ENCODE measurements around the gene MKRN2.
"Not testable (repeated sequence)": the region's sequence is repeated elsewhere in the genome, so short reads cannot be mapped to it uniquely, and the experiment has no call there.

Gene MKRN2

DNA sequence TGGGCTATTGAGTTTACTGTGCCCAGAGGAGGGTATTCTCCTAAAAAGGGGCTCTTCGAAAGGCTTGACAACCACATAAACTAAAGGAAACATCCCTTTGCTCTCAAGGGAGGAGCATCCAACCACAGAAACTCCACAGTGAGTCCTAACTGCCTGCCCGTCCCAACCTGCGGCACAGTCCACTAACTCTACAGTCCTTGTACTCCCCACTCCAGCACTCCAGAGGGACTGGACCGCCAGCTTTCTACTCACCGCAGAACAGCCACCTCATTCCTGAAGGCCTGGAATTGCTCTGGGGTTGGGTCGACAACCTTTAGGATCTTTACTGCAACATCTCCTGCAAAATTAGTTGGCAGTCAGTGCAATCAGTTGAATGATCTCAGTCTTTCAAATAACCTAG, 34.6 kb downstream of the MKRN2 start:
- no peak for DNase-seq

DNA sequence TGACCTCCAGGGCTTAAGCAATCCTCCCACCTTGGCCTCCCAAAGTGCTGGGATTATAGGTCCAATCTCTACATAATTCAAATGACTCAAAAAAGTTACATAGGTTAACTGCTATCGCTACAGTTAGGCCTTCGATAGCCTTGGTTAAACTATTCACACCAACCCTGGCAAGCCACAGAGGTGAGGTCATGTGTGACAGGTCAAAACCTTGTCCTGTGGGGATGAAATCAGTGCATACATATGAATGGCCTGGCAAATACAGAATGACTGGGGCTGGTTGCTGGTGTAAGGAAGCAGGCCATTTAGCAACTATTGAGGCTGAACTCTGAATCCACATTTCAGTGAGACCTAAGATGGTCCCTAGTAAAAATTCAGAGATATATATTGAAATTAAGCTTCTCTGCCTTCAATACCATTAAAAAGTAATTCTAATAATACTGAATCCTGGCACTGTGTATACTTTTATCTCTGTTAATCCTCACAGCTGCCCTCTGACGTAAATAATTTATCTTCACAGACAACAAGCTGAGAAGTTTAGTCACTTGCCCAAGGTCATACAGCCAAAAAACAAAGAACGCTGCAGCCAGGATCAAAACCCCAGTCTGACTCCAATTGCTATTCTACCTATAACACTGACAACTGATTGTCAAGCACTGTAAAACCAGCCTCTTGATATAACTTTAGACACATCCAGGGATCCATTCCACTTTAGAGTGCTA, 35.3 kb downstream of the MKRN2 start:
- DNase-seq = no peak

DNA sequence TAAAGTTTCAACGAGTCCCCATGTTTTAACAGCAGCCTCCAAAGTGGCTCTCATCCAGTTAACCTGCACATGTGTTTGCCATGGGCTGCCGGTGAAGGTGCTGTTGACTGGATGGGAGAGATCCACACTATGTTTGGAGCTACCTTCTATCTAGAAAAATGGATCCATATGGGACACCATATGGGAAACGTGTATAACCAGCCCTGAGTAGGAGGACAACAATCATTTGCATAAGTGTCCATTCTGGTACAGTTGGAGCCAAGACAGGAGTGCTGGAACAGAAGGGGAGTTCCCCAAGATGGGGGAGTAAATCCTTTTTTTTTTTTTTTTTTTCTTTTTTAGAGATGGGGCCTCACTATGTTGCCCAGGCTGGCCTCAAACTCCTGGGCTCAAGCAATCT, 36.6 kb downstream of the MKRN2 start:
- no peak for DNase-seq

DNA sequence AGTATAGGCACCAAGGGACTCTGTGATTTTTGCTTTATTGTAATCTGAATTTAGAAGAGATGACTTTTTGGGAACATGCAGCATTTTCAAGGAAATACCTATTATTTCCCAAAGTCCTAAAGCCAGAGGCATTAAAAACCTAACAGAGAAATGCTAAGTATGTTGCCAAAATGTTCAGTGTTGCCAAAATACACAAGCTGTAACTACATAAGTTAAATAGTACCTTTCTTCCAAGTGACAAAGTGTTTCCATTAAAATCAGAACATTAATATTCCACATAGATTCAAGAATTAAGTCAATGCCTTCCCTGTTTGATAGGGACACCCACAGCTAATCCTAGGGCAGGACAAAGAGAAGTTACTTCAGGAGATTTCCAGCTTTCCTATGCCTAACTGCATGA, 42.0 kb downstream of the MKRN2 start:
- no peak for DNase-seq

DNA sequence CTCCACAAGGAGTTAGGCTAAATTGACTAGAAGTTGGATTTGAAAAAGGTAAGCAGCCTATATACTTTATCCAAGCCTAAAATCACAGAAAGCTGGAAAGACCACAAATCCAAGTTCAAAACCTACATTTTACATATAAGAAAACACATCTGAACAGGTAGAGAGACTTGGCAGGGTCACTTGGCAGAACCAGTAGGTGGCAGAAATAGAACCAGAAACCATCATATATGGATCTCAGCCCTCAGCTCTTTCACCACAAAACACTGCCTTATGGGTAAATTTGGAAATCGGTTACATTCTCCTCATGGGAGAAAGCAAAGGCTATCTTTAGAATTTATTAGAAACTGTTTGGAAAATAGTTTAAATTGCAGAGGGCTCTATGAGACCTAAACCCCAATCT, 44.2 kb downstream of the MKRN2 start:
- DNase-seq = no peak

DNA sequence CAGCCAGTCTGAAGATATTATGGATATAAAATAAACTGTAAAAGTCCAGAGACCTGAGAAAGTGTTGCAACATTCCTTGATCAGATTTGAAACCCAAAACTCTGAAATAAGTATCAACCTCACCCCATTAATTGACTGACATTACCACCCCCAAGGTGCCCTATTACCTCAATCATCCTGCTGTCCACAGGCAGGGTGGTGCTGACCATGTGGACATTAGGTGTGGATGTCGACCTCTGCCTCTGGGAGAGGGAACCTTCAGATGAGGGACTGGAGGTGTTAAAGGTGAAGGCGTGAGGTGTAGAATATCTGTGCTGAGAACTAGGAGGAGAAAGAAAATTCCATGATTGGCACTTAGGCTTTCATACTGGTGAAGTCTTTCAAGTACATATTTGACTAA, 47.1 kb downstream of the MKRN2 start:
- DNase-seq = no peak

DNA sequence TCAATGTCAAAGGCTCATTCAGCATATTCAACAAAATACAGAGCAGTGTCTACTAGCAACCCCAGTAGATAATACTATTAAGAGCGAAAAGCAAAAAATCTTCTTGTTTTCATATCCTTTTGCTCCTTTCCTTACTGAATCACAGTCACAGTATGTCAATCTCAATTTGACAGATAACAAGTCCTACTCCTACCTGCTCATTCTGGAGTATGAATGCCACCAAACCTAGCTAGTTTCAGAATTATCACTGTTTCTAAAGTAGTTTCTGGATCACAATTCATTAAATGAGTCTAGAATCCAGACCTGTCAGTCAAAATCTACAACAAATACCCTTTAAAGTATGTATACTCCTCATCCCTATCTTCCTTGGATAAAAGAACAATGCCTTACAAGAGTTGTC, 51.5 kb downstream of the MKRN2 start:
- no peak for DNase-seq

DNA sequence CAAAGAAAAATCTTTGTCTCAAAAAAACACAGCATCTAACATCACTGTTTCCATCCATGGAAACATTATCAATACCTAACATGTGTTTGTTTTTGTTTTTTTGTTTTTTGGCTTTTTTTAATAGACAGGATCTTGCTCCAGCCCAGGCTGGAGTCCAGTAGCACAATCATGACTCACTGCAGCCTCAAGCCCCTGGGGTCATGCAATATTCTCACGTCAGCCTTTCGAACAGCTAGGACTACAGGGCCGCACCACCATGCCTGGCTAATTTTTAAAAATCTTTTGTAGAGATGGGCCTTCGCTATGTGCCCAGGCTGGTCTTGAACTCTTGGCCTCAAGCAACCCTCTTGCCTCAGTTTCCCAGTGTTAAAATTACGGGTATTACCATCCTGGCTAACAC, 54.2 kb downstream of the MKRN2 start:
- no peak for DNase-seq

DNA sequence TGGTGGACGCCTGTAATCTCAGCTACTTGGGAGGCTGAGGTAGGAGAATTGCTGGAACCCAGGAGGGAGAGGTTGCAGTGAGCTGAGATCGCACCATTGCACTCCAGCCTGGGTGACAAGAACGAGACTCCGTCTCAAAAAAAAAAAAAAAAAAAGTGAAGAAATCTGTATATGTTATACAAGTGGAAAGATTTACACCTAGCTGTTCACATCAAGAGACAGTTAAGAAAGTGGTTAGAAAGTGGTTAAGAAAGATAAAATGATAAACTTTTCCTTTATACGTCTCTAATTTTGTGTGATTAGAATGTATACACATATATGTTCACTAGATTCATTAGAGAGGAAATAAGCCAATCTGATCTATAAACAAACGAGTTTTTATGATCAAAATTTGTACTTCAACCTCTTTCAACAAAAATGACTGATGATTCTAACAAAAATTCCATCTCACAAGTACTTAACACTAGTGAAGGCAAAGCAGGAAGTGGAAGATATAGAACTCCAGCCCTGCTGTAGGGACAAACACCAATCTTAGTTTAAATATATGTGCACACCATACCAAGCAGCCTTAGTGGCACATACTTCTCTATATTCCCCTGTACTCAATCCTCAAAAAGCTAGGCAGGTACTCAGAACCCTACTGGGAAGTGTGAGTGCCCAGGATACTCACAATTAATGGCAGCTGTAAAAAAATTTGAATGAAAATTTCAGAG, 55.8 kb downstream of the MKRN2 start:
- no peak for DNase-seq

DNA sequence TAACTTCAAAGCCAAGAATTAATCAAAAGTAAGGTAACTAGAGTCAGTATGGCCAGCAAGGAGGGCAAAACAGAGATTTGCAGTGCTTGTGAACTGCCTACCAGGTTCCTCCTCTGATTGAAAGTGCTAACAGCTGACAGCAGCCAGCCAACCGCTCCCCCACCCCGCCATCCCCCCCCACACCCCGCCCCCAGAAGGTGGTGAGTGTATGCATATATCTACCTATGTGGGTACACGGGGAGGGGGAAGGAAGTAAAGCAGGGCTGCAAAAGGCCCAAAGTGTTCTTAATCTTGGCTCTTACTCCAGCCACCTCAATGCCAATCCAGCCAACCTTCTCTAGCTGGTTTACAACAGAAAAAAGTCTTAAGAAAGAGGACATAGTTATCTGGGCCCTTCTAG, 56.4 kb downstream of the MKRN2 start:
- no peak for DNase-seq

DNA sequence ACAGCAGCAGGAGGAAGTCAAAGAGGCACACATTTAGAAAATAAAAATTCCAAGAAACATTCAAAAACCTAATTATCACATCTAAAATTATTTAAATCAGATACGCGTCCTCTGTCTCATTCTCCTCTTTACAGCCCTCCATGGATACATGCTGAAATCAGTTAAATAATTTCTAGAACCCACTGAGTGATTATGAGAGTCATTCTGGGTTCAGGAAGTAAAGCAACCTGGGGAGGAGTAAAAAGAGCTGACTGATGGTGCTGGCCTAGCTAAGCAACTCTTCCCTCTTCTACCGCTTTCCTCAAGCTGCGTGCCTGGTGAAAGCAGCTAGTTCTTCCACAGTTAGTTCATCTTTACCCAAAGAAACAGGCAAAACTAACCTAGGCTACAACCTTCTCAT, 58.4 kb downstream of the MKRN2 start:
- DNase-seq = no peak

DNA sequence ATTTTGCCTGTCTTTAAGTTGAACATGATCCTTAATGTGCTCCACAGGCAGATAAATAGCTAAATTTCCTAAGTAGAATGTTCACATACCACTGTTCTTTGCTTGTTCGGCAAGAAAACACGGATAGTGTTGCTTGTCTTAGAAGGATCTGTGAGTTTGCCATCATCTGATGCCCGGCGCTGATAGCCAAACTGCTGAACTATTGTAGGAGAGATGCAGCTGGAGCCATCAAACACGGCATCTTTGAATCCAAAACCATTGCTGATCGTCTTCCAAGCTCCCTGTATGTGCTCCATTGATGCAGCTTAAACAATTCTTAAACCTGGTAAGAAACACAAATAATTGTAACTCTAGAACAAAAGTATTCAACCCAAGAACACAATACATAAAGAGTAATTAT, 61.5 kb downstream of the MKRN2 start:
- no peak for DNase-seq

DNA sequence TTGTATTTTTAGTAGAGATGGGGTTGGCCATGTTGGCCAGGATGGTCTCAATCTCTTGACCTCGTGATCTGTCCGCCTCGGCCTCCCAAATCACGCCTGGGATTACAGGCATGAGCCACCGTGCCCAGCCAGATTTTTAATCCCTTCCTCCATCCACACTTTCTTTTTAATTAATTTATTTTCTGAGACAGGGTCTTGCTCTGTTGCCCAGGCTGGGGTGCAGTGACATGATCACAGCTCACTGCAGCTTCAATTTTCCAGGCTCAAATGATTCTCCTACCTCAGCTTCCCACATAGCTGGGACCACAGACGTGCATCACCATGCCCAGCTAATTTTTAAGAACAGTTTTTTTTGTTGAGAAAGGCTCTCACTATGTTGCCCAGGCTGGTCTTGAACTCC, 63.4 kb downstream of the MKRN2 start:
- DNase-seq = no peak

DNA sequence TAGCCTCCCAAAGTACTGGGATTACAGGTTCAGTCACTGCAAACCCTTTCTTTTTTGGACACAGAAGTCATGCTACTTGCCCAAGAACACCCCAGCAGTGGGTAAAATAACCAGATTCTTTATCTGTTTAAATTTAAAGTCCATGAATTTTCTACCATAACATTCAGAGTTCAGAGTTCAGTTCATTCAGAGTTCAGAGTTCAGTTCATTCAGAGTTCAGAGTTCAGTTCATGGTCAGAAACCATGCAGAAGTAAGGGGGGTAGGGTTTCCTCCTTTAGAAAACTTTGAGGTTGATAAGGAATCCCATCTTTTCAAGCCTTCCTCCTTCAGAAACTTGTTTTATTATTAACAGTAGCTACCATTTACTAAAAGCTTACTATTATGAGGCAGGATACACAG, 63.8 kb downstream of the MKRN2 start:
- DNase-seq = no peak

DNA sequence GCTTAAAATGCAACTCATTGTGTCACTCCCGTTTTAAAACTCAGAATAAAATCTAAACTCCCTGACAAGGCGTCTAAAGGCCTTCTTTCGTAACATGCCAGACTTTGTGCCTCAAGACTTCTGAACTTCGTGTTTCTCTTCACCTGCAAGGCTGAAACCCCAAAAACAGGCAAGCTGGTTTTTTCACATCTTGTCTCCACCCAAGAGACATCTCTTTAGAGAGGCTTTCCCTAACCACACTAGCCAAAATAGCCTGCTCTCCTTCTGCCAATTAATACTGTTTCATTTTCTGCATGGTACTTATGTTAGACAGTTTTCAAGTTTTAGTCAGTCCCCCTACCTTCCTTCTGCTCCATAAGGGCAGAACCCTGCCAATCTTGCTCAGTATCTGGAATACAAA, 65.4 kb downstream of the MKRN2 start:
- no peak for DNase-seq

DNA sequence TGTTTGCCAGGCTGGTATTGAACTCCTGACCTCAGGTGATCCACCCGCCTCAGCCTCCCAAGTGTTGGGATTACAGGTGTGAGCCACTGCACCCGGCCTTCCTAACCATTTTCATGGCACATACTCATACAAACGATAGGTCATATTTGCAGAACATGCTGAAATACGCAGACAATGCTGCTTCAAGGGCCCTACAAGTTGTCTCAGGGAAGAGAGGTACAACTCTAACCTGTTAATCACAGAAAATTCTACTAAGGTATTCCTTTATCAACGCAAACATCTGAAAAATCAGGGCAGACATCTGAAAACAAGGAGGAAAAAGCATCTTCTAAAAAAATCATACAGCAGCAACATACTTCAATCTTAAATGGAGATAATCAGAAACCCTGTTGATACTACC, 67.2 kb downstream of the MKRN2 start:
- no peak for DNase-seq

DNA sequence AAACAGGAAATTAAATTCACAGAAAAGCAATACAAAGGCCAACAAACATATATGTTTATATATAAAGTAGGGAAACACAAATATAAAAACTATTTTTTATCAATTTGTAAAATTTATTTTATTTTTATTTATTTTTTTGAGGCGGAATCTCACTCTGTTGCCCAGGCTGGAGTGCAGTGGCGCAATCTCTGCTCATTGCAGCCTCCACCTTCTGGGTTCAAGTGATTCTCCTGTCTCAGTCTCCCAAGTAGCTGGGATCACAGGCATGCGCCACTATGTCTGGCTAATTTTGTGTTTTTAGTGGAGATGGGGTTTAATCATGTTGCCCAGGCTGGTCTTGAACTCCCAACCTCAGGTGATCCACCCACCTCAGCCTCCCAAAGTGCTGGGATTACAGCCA, 68.1 kb downstream of the MKRN2 start:
- not testable (repeated sequence) for DNase-seq

DNA sequence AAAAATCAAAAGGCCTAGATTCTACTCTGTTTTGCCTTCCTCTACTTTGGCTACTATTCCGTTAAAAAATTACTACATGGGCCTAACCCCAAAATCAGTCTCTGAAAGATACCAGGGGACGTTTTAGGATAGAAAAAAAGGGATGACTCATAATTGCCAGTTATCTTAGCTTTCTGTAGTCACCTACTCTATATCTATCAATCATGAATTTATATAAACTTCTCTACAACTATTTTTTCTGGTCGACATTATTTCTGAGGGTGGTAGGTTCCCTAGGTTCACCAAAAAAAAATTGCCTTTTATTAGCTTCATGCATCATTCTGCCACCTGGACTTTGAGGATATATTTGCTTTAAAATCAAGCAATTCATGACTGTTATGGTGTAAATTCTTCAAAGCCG, 70.5 kb downstream of the MKRN2 start:
- DNase-seq = no peak

DNA sequence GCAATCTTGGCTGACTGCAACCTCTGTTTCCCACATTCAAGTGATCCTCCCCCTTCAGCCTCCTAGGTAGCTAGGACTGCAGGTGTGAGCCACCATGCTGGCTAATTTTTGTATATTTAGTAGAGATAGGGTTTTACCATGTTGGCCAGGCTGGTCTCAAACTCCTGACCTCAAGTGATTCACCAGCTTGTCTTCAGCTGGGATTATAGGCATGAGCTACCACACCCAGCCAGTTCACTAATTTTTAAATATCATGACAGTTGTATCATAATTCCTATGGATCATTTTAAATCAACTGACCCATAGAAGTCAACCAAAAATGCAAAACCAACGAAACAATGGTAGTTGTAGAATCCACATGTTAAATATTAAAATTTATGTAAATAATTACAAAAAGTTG, 71.9 kb downstream of the MKRN2 start:
- DNase-seq = no peak

DNA sequence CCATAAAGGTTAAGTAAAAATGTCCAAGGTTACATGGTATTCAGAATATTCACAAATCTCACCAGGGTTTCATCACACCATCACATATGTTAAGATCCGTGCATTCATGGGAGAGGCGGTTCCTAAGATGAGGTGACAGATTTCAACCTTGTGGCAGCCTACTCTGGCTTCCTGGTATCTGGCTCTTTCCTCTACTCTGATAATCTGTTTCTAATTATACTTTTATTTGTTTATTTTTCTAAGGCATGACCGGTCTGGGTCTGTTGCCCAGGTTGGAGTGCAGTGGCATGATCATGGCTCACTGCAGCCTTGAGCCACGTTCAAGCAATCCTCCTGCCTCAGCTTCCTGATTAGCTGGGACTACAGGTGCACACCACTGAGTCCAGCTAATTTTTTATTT, 72.7 kb downstream of the MKRN2 start:
- no peak for DNase-seq

DNA sequence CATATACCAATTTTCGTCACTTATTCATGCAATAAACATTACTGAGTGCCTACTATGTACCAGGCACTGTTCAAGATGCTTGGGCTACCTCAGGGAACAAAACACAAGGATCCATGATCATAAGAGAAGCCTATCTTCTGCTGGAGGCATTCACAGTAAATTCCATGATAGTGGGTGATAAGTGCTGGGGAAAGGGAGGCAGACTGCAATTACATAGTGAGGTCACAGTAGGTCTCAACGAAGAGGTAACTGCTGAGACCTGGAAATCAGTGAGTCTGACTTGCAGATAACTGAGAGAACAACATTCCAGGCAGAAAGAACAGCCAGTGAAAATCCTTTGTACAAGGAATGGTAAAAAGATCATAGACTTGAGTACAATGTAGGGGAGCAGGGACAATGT, 73.4 kb downstream of the MKRN2 start:
- DNase-seq = no peak

DNA sequence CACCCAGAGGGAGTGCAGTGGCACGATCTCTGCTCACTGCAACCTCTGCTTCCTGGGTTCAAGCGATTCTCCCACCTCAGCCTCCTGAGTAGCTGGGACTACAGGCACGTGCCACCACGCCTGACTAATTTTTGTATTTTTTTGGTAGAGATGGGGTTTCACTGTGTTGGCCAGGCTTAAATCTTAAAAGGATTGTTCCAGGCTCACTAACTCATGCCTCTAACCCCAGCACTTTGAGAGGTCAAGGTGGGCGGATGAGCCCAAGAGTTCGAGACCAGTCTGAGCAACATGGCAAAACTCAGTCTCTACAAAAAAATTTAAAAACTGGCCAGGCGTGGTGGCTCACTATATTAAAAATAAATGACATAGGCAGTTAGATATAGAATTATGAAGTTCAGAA, 74.0 kb downstream of the MKRN2 start:
- DNase-seq = not testable (repeated sequence)

DNA sequence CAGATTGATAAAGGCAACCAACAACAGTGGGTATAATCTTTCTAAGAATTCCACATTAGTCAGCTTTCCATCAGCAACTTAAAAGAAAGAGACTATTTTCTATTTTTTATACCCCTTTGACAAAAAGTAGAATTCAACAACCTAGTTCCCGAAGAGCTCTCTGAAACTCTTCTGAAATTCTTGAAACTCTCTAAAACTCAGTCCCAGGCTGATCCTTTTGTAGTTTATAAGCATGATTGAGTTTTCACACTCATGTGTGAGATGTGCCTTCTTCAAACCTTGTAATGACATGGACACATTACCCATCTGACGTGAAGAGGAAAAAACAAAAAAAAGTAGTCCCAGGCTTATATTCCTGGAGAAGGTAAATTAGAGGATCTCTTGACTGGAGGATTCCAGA, 75.6 kb downstream of the MKRN2 start:
- no peak for DNase-seq

DNA sequence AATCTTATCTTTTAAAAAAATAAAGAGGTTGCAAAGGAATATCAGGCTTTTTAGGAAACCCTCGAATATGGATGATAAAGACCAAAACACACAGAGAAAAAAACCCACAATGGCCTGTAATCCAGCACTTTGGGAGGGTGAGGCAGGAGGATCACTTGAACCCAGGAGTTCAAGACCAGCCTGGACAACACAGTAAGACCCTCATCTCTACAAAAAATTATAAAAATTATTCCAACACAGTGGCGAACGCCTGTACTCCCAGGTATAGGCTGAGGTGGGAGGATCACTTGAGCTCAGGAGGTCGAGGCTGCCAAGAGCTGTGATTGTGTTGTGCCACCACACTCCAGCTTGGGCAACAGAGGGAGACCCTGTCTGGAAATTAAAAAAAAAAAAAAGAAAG, 76.2 kb downstream of the MKRN2 start:
- DNase-seq = no peak

All from NCI-H748 treated with DMSO at 0.1 percent for 48 hours (cell line).